Hematopoietic multipotent progenitor cell treated with erythropoietin and hydrocortisone succinate and interleukin-3 and kit ligand, for 15 days (in vitro differentiated cells): ENCODE results near the gene TSPAN14.

Experiments
- DNase-seq: peaks from one replicate; pipeline ENCODE4 v3.0.0-alpha.2; 2015; ENCODE audit warnings: low spot score

The TSPAN14 gene

DNA sequence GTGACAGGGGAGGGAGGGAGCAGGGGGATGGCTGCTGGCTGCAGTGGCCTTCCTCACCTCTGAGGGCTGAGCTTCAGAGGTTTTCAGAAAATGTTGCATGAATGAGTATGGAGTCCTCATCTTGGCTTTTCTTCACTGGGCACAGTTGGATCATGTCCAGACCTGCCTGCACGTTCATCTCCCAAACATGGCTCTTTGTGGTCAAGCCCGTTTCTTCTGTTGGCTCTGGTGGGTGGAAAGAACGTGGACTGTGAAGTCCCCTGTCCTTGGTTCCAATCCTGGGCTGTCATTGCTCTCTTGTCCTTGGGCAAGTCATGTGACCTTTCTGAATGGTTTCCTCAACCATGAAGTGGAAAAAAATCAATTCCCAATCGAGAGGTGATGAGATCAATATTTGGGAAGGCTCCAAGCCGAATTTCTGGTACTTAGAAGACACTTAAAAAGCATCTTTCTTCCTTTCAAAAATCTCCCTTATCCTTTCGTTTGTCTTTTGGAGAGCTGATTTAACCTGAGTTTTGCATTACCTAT is 34.5 kb downstream of the TSPAN14 start:
- no peak for DNase-seq

DNA sequence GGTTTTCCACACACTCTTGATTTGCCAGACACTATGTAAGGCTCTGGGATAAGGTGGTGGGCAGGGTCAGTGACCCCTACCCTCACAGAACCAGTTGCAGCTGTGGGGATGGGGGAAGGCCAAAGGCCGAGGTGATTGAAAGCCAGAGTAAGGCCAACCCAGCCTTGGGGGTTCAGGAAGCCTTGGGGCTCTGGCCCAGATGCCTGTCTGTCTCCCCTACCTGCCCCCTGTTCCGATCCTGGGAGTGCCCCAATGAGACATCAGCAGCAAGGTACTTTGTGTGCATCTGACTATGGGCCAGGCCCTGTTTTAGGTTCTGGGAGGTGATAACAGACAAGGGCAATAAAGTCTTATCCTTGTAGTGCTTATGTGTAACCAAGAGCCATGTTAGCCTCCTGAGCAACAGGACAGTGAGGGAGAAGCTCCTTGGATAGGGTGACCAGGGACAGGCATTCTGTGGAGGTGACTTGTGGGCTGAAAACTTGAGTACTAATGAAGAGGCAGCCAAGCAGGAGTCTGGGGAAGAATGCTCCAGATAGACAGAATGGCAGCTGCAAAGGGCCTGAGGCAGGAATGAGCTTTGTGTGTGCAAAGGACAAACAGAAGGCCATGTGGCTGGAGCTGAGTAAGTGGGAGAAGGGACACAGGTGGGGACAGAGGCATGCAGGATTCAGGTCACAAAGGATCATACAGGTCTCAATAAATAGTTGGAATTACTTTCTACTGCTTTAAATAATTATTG is 35.4 kb downstream of the TSPAN14 start:
- DNase-seq = no peak

GRCh38 chr10:80491251-80492102 is 37.4 kb downstream of the TSPAN14 start:
- DNase-seq = no peak

GRCh38 chr10:80492848-80493521 is 38.9 kb downstream of the TSPAN14 start:
- no peak for DNase-seq

DNA sequence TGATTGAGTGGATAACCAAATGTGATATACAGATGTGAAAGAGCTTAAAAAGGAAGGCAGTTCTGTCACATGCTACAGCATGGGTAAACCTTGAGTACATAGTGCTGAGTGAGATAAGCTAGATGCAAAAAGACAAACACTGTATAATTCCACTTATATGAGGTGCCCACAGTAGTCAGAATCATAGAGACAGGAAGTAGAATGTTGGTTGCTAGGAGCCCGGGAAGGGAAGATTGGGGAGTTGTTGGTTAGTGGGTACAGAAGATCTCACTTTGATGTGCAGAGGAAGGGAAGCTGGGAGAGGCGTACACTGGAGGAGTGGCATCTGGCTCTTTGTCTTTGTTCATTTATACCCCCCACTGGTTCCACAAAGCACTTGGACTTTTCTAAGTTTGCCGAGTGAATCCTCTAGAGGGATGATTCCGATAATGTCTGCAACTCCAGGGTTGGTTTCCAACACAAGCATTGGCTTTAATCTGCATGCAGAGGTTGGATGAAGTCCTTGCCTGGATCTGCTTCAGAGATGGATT is 39.5 kb downstream of the TSPAN14 start:
- no peak for DNase-seq

GRCh38 chr10:80496555-80497172 is 42.6 kb downstream of the TSPAN14 start:
- no peak for DNase-seq

DNA sequence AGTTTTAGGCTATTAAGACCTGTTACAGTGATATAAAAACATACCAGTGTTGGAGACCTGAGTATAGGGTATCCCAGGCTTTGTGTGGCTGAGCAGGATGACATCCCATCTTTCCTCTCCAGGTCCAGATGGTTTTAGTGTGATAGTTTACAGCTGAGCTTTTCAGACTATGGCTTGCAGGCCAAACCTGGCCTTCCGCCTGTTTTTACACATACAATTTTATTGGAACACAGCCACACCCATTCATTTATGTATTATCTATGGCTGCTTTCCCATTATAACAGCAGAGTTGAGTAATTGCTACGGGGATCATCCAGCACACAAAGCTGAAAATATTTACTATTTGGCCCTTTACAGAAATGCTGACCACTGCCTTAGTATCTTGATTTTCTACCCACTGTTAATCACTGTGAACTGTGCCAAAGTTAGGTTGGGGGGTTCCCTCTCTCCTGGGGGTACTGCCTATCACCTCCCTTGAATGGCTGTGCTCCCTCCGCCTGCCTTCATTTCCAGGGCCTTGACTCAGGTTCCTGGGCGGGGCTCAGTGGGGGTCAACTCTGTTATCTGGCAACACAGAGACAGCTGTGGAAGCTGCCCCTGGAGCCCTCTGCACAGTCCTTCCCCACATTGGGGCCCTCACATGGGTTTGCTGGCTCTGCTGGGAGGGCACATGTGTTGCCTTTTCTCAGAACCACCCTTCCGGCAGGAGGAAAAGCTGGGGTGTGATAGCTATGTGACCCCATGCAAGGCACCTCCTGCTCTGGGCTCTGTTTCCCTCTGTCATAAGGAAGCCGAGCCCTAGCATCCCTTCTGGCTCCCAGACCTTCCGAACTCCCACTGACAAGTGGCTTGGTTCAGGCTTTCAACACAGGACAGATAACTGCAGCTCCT is 43.3 kb downstream of the TSPAN14 start:
- peak; percentile 91 for DNase-seq

DNA sequence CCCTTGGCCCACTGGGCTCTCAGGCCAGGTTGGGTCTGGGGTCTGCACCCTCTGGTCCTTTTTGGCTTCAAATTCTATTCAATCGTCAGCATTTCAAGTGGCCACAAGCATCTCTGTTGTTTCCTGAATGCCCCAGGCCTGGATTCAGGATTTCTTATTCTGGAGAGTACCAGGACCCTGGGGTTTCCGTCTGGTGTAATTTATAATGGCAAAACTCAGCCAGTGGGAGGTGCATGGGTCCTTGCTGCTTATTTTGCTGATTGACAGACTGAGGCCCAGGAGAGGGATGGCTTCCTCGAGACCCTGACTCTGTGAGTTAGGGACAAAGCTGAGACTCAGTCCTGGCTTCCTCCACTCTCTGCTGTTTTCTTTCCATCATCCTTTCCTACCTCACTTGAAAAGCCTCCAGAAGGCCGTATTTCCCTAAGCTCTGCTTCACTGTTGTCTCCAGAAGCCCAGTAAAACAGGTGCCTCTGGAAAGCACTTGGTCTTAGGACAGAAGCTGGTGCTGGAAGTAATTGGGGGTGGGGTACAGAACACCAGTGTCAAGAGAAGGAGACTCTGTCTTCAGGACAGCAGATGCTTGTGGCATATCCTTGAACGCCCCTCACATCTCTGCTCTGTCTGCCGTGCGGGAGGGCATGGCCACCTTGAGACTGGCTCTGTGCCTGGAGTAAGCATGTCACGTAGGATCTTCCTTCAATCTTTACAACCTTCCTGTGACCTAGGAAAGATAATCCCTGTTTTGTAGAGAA is 44.1 kb downstream of the TSPAN14 start:
- DNase-seq = no peak

- peak; percentile 81 for DNase-seq
Observed at GRCh38 chr10:80498833-80499741, 45.0 kb downstream of the TSPAN14 start.

DNA sequence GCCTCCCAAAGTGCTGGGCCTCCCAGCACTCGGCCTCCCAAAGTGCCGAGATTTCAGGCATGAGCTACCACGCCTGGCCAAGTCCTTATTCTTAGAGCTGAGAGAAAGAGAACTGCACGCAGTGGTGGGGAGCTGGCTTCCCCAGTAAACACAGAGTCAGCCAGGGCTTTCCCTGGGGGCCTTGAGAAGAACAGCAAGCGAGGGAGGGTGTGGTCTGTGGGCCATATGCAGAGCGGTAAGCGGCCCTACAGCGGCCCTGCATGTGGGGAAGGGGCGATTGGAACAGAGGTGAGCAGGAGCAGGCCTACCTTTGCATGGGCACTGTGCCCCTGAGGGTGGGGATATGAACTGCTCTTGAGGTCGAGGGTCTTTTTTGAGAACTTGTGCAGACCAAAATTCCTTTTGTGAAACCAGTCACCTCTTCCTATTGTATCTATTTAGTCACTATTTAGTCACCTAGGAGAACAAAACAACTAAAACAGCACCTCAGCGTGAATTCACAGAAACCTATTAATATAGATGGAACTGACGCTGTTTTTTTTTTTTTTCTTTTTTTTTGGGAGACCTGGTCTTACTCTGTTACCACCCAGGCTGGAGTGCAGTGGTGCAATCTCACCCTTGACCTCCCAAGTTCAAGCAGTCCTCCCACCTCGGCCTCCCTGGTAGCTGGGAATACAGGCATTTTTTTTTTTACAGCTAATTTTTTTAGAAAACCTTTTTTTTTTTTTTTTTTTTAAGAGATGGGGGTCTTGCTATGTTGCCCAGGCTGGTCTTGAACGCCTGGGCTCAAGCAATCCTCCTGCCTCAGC is 46.7 kb downstream of the TSPAN14 start:
- no peak for DNase-seq

DNA sequence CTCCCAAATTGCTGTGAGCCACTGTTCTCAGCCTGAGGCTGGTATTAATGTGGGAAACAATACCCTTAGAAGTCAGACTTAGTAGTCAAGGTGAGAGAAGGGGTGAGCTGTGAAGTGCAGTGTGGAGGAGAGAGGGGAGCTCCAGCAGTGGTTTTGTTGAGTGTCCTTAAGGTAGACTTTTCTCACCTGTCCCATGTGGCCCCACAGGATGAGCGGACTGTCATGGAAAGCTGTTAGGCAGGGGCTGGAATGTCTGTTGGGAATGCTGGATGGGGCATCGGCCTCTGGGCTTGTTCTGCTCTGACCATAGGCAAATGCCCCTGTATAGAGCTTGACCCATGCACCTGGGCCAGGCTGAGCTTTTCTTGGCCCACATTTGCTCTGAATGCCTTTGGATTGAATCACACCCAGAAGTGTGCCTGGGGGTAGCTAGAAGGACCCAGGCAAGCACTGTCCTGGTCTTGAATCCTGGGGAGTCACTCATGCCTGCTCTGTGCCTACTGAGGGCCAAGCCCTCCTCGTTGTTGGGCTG is 47.3 kb downstream of the TSPAN14 start:
- no peak for DNase-seq

GRCh38 chr10:80501913-80502521 is 47.9 kb downstream of the TSPAN14 start:
- no peak for DNase-seq

- DNase-seq = no peak
Observed at GRCh38 chr10:80502621-80503583, 48.8 kb downstream of the TSPAN14 start.

- DNase-seq = no peak
Observed at GRCh38 chr10:80503584-80504157, 49.6 kb downstream of the TSPAN14 start.

GRCh38 chr10:80504158-80504811 is 50.2 kb downstream of the TSPAN14 start:
- peak; percentile 70 for DNase-seq
